GM12892 (cell line): Measurements from ENCODE around the gene KRT38.

ENCODE experiments used
- POLR2A ChIP-seq: IDR thresholded peaks from 2 replicates; pipeline ENCODE4 v1.6.1; 2011; ENCODE audit warnings: low read depth, low read length, control low read depth
- POLR2AphosphoS5 ChIP-seq: IDR thresholded peaks from 2 replicates; pipeline ENCODE4 v1.6.1; 2011; ENCODE audit warnings: low read depth, low read length, control low read depth
- TAF1 ChIP-seq: IDR thresholded peaks from 2 replicates; pipeline ENCODE4 v1.6.1; 2011; ENCODE audit warnings: low read depth, mild to moderate bottlenecking, control low read depth, low read length, borderline replicate concordance

GRCh38 chr17:41407226-41407625 is 33.6 kb downstream of the KRT38 start:
- no peak for TF ChIP-seq POLR2A
- no peak for TF ChIP-seq POLR2AphosphoS5
- TF ChIP-seq TAF1 = no peak
